Stimulated activated CD4-positive, alpha-beta T cell treated with anti-CD3 and anti-CD28 coated beads, Interleukin-1b, Interleukin-23, amount 100 ng/mL, for 24 hours (primary cell): Measurements from ENCODE around the gene ZNG1F.
"Not testable (repeated sequence)": the region's sequence is repeated elsewhere in the genome, so short reads cannot be mapped to it uniquely, and the experiment has no call there.

Source experiments
- DNase-seq, 4 experiments: peaks; one replicate each; pipeline ENCODE4 v3.0.0-alpha.2; 2020; ENCODE audit warnings: low read depth in 4 of 4, low spot score in 1 of 4

ZNG1F gene

DNA sequence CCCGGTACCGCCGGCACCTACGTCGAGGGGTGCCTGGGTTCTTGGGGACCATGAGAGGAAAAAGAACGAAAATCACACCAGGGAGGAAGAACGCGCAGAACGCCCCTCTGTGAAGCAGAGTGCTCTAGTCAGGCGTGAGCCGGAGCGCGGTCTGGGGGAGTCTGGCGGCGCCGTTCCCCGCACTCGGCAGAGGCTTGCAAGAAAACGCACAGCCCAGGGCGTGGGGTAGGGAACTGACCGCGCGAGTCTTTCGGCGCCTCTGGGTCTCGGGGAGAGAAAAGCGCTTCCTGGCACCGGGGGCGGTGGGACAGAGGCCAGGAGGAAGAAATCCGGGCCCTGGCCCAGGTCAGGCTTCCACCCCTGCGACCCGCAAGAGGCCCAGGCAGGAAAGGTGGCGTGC lies 65.3 kb downstream of the ZNG1F start:
- not testable (repeated sequence) for DNase-seq

DNA sequence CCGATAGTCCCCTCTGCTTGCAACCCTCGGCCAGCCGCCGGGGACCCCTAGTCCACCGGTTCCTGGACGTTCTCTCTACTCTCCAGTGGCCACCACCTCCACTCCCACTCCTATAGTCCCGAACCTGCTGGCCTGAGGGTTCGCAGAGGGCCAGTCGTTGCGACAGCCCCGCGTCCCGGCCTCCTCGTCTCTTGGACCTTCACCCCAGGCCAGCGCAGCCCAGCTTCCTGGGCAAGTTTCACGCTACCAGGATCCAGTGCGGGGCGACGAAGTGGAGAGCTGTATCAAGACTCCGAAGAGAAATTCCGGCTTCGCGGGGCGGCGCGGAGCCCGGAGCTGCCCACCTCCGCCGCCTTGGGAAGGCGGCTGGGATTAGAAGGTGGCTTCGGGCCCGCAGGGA lies 65.7 kb downstream of the ZNG1F start:
- not testable (repeated sequence) for DNase-seq

DNA sequence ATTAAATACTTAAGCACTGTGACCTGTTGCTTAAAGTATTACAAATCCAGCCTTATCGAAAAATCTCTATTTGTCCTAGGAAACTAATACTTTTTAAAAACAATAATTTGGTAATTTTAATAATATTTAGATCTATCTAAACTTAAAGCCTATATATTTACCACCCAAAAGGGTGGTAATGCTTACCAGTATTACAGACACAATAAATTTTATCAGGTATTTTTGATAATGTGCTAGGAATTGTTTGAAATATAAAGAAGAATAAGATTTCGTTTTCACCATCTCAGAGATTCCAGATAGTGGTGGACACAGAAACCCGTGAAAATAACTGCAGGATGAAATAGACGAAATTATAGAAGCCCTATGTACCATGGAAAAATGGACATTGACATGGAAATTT lies 68.4 kb downstream of the ZNG1F start:
- not testable (repeated sequence) for DNase-seq

DNA sequence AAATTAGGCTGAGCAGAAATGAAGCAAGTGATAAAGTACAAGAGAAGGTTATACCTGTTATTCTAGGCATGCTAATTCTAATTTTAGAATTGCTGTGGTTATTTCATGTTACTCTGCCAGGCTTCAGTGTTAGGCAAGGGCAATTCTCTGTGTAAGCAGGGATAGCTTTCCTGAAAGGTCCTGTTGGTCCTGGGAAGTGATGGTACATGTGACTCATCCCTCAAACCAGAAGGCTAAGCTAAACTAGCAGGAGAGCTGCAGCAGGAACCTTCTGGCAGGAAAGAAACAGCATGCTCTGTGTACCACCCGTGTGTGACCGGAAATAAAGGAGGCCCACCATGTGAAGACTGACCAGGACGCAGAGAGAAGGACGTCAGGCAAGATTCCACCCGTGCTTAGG lies 69.4 kb downstream of the ZNG1F start:
- not testable (repeated sequence) for DNase-seq

DNA sequence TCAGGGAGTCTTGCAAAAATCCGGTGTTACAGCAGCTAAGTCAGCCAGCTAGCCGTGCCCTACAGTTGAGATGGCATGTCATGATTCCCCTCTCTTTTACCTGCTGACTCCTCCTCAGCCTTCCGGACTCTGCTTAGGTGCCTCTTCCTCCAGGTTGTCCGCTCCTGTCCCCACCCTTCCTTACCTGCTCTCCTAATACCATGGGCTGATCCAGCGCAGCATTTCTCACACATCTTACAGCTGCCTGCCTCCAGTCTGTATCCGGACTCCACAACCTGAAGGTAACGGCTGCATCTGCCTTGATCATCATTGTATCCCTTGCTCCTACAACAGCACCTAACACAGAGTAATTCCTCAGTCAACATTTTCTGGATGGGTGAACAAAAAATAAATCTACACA lies 69.8 kb downstream of the ZNG1F start:
- not testable (repeated sequence) for DNase-seq

DNA sequence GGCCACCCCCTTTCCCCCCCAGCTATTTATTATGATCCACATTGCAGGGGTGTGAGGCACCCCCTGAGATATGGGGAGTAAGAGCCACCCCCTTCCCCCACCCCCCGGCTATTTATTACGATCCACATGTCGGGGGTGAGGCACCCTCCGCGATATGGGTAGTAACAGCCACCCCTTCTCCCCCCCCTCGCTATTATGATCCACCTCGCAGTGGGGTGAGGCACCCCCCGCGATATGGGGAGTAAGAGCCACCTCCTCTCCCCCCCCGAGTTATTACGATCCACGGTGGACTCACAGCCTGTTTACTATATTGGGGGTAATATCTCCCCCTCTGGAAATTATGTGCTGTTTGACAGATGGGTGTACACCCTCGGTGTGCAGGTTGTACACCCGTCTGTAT lies 75.8 kb downstream of the ZNG1F start:
- DNase-seq: not testable (repeated sequence)

DNA sequence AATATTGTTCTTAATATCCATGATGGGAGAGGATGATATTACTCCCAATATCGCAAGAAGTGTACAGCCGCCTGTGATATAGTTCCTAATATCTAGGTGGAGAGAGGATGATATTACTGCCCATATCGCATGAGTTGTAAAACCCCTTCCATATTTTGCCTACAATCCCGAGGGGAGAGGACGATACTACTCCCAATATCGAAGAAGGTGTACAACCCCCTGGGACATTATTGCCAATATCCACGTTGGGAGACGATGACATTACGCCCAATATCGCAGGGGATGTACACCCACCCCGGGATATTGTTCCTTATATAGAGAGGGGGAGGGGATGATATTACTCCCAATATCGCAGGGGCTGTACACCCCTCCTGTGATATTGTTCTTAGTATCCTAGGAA lies 77.7 kb downstream of the ZNG1F start:
- not testable (repeated sequence) for DNase-seq

DNA sequence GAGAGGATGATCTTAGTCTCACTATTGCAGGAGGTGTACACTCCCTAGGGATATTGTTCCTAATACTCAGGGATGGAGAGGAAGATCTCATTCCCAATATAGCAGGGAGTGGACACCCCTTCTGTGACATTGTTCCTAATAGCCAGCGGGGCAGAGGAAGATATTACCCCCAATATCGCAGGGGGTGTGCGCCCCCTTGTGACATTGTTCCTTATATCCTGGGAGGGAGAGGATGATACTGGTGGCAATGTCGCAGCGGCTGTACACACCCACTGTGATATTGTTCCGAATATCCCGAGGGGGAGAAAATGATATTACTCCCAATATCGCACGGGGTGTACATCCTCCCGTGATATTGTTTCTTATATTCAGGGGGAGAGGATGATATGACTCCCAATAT lies 78.2 kb downstream of the ZNG1F start:
- not testable (repeated sequence) for DNase-seq

GRCh38 chr9:41109253-41109652 lies 79.9 kb downstream of the ZNG1F start:
- not testable (repeated sequence) for DNase-seq

DNA sequence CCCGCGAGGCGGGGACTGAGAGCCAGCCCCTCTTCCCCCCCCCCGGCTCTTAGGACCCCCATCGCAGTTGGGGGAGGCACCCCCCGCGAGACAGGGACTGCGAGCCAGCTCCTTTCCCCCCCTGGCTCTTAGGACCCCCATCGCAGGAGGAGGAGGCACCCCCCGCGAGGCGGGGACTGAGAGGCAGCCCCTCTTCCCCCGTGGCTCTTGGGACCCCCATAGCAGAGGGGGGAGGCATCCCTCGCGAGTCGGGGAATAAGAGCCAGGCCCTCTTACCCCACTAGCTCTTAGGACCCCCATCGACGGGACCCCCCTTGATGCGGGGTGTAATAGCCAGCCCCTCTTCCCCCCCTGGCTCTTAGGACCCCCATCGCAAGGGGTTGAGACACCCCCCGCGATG lies 80.3 kb downstream of the ZNG1F start:
- DNase-seq: not testable (repeated sequence)

GRCh38 chr9:41106472-41107116 lies 82.5 kb downstream of the ZNG1F start:
- not testable (repeated sequence) for DNase-seq

- not testable (repeated sequence) for DNase-seq
Observed at GRCh38 chr9:41105557-41106253, 83.4 kb downstream of the ZNG1F start.

DNA sequence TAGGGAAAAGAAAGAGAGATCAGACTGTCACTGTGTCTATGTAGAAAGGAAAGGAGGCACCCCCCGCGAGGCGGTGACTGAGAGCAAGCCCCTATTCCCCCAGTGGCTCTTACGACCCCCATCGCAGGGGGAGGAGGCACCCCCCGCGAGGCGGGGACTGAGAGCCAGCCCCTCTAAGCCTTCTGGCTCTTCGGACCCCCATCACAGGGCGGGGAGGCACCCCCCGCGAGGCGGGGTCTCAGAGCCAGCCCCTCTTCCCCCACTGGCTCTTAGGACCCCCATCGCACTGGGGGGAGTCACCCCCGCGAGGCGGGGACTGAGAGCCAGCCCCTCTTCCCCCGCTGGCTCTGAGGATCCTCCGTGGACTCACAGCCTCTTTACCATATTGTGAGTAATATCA lies 84.6 kb downstream of the ZNG1F start:
- DNase-seq: not testable (repeated sequence)

GRCh38 chr9:41100508-41100907 lies 88.6 kb downstream of the ZNG1F start:
- not testable (repeated sequence) for DNase-seq

DNA sequence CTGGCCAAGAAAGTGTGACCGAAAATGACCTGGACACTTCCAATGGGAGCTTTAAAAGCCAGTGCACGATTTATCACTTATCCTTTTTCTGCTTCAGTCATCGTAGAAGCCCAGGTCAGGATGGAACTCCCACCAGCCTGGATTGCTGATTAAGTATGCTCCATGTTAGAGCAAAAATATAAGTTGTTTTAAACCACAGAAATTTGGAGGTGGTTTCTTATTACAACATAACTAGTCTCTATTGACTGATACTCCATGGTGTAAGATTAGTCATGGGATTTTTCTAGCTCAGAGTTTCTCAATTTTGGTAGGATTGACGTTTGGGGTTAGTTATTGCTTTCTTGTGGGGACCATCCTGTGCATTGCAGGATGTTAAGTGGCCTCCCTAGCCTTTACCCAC lies 90.4 kb downstream of the ZNG1F start:
- DNase-seq: not testable (repeated sequence)

- DNase-seq: not testable (repeated sequence)
Observed at GRCh38 chr9:41095060-41095459, 94.1 kb downstream of the ZNG1F start.

GRCh38 chr9:41094010-41094773 lies 94.9 kb downstream of the ZNG1F start:
- DNase-seq: not testable (repeated sequence)

- DNase-seq: not testable (repeated sequence)
Observed at GRCh38 chr9:41090922-41091321, 98.2 kb downstream of the ZNG1F start.

DNA sequence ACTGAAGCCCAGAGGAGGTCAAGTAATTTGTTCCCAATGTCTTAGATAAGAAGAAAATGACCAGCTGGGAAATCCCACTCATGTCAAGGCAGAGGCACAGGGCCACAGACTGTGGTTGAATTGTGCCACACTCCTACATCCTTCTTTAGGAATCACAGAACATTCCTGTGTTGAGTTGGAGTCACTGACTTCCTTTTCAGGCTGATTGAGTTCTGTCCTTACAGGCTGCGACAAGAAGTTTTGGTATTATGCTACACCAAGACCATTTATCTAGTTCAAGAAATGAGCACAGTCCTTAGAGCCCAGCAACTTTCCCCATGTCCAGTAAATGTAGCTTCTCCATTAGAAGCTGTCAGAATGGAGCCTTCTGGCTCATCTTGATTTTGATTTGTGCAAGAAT lies 98.7 kb downstream of the ZNG1F start:
- DNase-seq: not testable (repeated sequence)

- DNase-seq: not testable (repeated sequence)
Observed at GRCh38 chr9:41088450-41089059, 100.6 kb downstream of the ZNG1F start.

DNA sequence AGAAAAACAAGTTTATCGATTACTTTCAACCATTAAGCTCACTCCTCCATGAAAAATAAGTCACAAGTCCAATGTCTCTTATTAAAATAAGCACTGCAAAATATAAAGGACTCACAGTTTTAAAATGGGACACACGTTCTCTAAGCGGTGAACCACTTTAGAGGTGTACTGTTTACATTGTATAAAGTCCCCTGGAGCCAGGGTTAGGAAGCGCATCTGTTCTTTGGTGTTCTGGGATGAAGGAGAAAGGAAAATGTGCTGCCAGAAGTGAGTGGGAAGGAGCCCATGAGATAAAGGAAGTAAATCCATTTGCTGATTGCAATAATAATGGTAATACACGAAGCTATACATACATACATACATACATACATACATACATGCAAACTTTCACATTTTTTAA lies 101.2 kb downstream of the ZNG1F start:
- DNase-seq: not testable (repeated sequence)
